Smooth muscle cell (in vitro differentiated cells): ENCODE data around the gene ABCC4. TPM values are rescaled to one million over a fixed set of nuclear protein-coding genes. Genes with fewer than 3 reads are reported as not detected.

Experiments
- DNase-seq: peaks from one replicate; lab custom pipeline; 2025; ENCODE audit not compliant: unreplicated experiment; lab: John Stamatoyannopoulos, UW
- H2AFZ ChIP-seq: fragments of 200-600 bp; sonication (generic); 2 replicates; pipeline ENCODE4 v1.6.0; 2016; ENCODE audit warnings: antibody characterized with exemption, low read depth, mild to moderate bottlenecking
- H3F3A ChIP-seq: fragments of 200-600 bp; sonication (generic); 2 replicates; pipeline ENCODE4 v1.6.0; 2017; ENCODE audit warnings: antibody characterized with exemption, low read depth
- H3K27ac ChIP-seq: fragments of 200-600 bp; sonication (generic); 2 replicates; pipeline ENCODE4 v1.5.1; 2016; ENCODE audit warnings: low read depth, mild to moderate bottlenecking
- H3K27me3 ChIP-seq: fragments of 200-600 bp; sonication (generic); 2 replicates; pipeline ENCODE4 v1.6.1; 2016; ENCODE audit warnings: low read depth, mild to moderate bottlenecking
- H3K36me3 ChIP-seq: fragments of 200-600 bp; sonication (generic); 2 replicates; pipeline ENCODE4 v1.5.1; 2016; ENCODE audit warnings: low read depth
- H3K4me1 ChIP-seq: fragments of 200-600 bp; sonication (generic); 2 replicates; pipeline ENCODE4 v1.5.1; 2016; ENCODE audit warnings: low read depth
- H3K4me2 ChIP-seq: fragments of 200-600 bp; sonication (generic); 2 replicates; pipeline ENCODE4 v1.6.0; 2016; ENCODE audit warnings: mild to moderate bottlenecking
- H3K4me3 ChIP-seq: fragments of 200-600 bp; sonication (generic); 2 replicates; pipeline ENCODE4 v1.5.1; 2016; ENCODE audit warnings: mild to moderate bottlenecking
- H3K79me2 ChIP-seq: fragments of 200-600 bp; sonication (generic); 2 replicates; pipeline ENCODE4 v1.6.0; 2016; ENCODE audit warnings: low read depth, mild to moderate bottlenecking
- H3K9ac ChIP-seq: fragments of 200-600 bp; sonication (generic); 2 replicates; pipeline ENCODE4 v1.6.0; 2016; ENCODE audit warnings: low read depth
- H3K9me3 ChIP-seq: fragments of 200-600 bp; sonication (generic); replicated peaks from 2 replicates; pipeline ENCODE4 v1.5.1; 2016; ENCODE audit warnings: low read depth
- H4K20me1 ChIP-seq: fragments of 200-600 bp; sonication (generic); 2 replicates; pipeline ENCODE4 v1.6.0; 2016; ENCODE audit warnings: low read depth
- WGBS: methylation state at CpG from one replicate; pipeline ENCODE4 v1.1.7; 2016; ENCODE audit warnings: low lambda C conversion rate; 5-methylcytosine and 5-hydroxymethylcytosine counted together
- polyA plus RNA-seq: library from polyadenylated mRNA; unstranded; fragments of >200 nt; fragmentation: Nextera tagmentation; extraction: Ambion mirVana; gene quantifications from 2 replicates; pipeline ENCODE4 v1.2.1, GENCODE V29; 2016
- total RNA-seq: library from RNA; depleted of rRNA; stranded (reverse); fragments of >200 nt; gene quantifications from 2 replicates; pipeline ENCODE4 v1.2.3, GENCODE V29; 2014
- TF ChIP-seq, protein P1 (sequence below): fragments of 200-600 bp; sonication (generic); IDR thresholded peaks from 2 replicates; pipeline ENCODE4 v1.5.1; 2017; ENCODE audit warnings: borderline replicate concordance, mild to moderate bottlenecking, antibody characterized with exemption; ENCODE audit not compliant: insufficient read depth, poor library complexity, severe bottlenecking

ABCC4 gene
- total and polyA plus RNA-seq, 2 experiments from 2014 or later, result 11.9 to 37.7 TPM

DNA sequence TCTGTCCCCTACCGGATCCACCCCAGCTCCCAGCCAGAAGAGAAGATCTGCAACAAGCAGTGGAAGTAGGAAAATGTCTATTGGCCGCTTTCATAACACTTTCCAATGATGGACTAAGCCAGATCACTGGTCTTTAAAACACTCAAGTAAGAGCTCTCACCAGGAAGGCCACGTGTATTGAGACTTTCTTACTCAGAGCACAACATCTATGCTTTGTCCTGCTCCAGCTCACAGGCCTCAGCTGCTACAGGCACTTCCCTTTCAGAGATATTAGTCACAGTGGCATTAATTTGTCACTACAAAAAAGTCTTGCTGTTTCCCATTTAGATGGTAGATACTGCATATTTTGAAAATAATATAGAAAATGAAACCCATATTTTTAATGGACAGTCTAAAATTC lies 164.2 kb downstream of the ABCC4 start:
- Histone ChIP-seq H3K27me3 (no peaks in the 10 kb centered on the region), H4K20me1 (no peaks in the 10 kb centered on the region), H3F3A (no peaks in the 10 kb centered on the region), H3K9ac (no peak overlapping the region), H3K4me3 (no peak overlapping the region), H3K27ac (no peak overlapping the region), H3K36me3 (no peaks in the 10 kb centered on the region), H3K9me3 (no peaks in the 10 kb centered on the region), H3K4me2 (no peak overlapping the region), H3K4me1 (no peaks in the 10 kb centered on the region), H3K79me2 (no peaks in the 10 kb centered on the region), H2AFZ (no peak overlapping the region)
- 87% methylated on average over 3 of the region's 3 CpGs for WGBS
- DNase-seq, result no peak
- TF ChIP-seq, protein P1, sequence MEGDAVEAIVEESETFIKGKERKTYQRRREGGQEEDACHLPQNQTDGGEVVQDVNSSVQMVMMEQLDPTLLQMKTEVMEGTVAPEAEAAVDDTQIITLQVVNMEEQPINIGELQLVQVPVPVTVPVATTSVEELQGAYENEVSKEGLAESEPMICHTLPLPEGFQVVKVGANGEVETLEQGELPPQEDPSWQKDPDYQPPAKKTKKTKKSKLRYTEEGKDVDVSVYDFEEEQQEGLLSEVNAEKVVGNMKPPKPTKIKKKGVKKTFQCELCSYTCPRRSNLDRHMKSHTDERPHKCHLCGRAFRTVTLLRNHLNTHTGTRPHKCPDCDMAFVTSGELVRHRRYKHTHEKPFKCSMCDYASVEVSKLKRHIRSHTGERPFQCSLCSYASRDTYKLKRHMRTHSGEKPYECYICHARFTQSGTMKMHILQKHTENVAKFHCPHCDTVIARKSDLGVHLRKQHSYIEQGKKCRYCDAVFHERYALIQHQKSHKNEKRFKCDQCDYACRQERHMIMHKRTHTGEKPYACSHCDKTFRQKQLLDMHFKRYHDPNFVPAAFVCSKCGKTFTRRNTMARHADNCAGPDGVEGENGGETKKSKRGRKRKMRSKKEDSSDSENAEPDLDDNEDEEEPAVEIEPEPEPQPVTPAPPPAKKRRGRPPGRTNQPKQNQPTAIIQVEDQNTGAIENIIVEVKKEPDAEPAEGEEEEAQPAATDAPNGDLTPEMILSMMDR, result no peak

DNA sequence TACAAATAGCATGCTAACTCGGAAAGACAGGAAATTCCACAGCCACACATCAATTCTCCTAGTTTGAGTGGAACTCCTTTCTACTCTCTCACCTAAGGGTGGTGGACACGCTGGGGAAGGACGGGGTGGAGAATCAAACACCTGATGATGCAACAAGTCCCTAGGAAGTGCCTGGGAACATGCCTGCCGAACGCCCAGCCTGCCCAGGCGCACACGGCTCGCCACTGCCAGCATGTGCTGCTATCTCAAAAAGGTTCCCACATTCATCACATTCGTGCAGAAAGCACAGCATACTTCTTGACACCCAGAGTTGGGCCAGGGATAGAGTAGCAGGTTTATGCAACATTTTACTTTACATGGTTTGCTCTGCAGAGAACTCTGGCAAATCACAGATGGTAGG lies 164.6 kb downstream of the ABCC4 start:
- 95% methylated on average over 9 of the region's 9 CpGs for WGBS
- TF ChIP-seq, protein P1, result no peak
- Histone ChIP-seq H3F3A (no peaks in the 10 kb centered on the region), H3K79me2 (no peaks in the 10 kb centered on the region), H3K9ac (no peak overlapping the region), H3K4me3 (no peak overlapping the region), H3K4me2 (no peak overlapping the region), H3K9me3 (no peaks in the 10 kb centered on the region), H3K27ac (no peak overlapping the region), H3K36me3 (no peaks in the 10 kb centered on the region), H3K4me1 (no peaks in the 10 kb centered on the region), H3K27me3 (no peaks in the 10 kb centered on the region), H4K20me1 (no peaks in the 10 kb centered on the region), H2AFZ (no peak overlapping the region)
- DNase-seq, result no peak

DNA sequence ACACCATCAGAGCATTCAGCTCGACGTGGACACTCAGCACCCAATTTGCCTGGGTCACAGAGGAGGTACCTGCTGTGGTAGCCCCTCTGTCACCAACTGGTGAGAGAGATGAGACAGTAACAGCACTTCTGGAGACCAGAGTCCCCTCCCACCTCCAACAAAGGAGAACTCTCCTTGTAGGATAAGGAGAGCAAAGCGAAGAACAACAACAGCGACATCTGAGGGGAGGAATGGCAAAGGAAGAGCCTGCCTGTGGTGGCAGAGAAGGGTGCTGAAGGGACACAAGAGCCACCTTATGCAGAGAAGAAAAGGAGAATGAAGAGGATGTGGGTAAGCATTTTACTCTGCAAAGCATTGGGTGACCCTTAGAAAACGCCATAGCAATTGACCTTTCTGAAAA lies 167.8 kb downstream of the ABCC4 start:
- no peaks in the 10 kb centered on the region for H3K36me3 ChIP-seq
- no peak overlapping the region for H3K4me3 ChIP-seq
- H3K27me3 ChIP-seq, result no peaks in the 10 kb centered on the region
- no peak overlapping the region for H3K4me2 ChIP-seq
- no peak overlapping the region for H3K27ac ChIP-seq
- H4K20me1 ChIP-seq, result no peaks in the 10 kb centered on the region
- TF ChIP-seq, protein P1, result no peak
- no peaks in the 10 kb centered on the region for H3K79me2 ChIP-seq
- H3K9me3 ChIP-seq, result no peaks in the 10 kb centered on the region
- H3F3A ChIP-seq, result no peaks in the 10 kb centered on the region
- DNase-seq, result no peak
- WGBS, result 90% methylated on average over 5 of the region's 5 CpGs
- H2AFZ ChIP-seq, result no peak overlapping the region
- H3K9ac ChIP-seq, result no peak overlapping the region
- H3K4me1 ChIP-seq, result no peaks in the 10 kb centered on the region

DNA sequence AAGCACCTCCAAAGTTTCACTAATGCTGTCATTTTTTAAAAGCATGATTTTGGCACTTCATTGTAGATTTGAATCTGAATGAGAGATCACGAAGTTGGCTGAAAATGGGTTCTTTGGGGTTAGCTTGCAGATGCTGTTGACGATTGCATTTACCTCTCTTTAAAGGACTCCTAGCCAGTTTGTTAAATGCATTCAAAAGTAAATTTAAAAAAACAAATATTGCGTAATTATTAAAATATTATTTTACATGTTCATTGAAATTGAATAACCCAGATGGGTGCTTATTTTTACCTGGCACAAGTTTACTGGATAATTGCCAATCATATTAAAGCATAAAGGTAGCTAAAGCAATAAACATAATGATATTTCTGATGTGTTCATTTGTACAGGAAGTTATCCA lies 172.2 kb downstream of the ABCC4 start:
- TF ChIP-seq, protein P1, result no peak
- no peaks in the 10 kb centered on the region for H3K4me1 ChIP-seq
- no peaks in the 10 kb centered on the region for H4K20me1 ChIP-seq
- H3K4me3 ChIP-seq, result no peak overlapping the region
- H2AFZ ChIP-seq, result no peak overlapping the region
- H3K9ac ChIP-seq, result no peak overlapping the region
- no peaks in the 10 kb centered on the region for H3K9me3 ChIP-seq
- no peak overlapping the region for H3K27ac ChIP-seq
- H3K4me2 ChIP-seq, result no peak overlapping the region
- no peaks in the 10 kb centered on the region for H3K79me2 ChIP-seq
- H3K27me3 ChIP-seq, result no peaks in the 10 kb centered on the region
- DNase-seq, result no peak
- WGBS, result 96% methylated on average over 3 of the region's 3 CpGs
- no peaks in the 10 kb centered on the region for H3K36me3 ChIP-seq
- H3F3A ChIP-seq, result no peaks in the 10 kb centered on the region
